ENCODE measurements around the gene NDUFB7. TPM values are rescaled to one million over a fixed set of nuclear protein-coding genes. Genes with fewer than 3 reads are reported as not detected.
"Not testable (repeated sequence)": the region's sequence is repeated elsewhere in the genome, so short reads cannot be mapped to it uniquely, and the experiment has no call there.

The NDUFB7 gene
- total and polyA plus RNA-seq, 3 donors from 2014 or later: 259 to 493 (median 389) TPM

- no peak for DNase-seq
- Histone ChIP-seq H3K27me3 (no peaks in the 10 kb centered on the region), H3K4me1 (no peaks in the 10 kb centered on the region), H3K9me3 (no peaks in the 10 kb centered on the region), H3K4me3 (no peak overlapping the region), H3K27ac (no peak overlapping the region), H3K36me3 (ENCODE audit: low read depth, missing control alignments) (no peaks in the 10 kb centered on the region)
- intact Hi-C loops (cut with DNase I; ENCODE audit: low total_unique reads): no loop called here
- TF ChIP-seq CTCF (IDR thresholded peaks at IDR 0.05): no peak
- no peak for TF ChIP-seq POLR2A (IDR thresholded peaks at IDR 0.05)
- 92 to 94% methylated on average over 2 of the region's 2 CpGs for WGBS, 2 donors
Measured at GRCh38 chr19:14603990-14604387, 32.1 kb upstream of the NDUFB7 start.

DNA sequence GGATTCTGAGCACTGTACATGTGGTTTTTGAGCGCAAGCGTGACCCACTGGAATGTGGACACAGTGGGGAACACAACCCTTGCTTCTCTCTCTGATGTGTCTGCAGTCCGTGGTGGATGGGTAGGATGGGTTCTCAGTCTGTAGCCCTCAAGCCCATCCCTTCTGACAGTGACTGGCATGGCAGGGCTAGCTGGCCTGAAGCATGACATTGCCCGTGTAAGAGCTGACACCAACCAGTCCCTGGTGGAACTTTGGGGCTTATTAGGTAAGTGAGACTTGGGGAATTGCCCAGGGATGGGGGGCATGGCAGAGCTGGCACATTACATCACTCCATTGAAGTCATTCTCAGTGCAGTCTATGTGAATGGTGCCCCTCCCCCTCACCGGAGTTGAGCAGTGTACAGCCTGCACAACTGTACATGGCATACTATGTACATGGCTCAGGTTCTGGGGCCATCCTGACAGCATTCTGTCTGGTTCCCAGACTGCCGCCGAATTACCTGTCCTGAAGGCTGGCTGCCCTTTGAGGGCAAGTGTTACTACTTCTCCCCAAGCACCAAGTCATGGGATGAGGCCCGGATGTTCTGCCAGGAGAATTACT is 27.8 kb upstream of the NDUFB7 start:
- intact Hi-C loops (cut with DNase I; ENCODE audit: low total_unique reads): no loop called here
- WGBS, 2 donors: 90 to 91% methylated on average over 4 to 8 of the region's 8 CpGs
- DNase-seq: no peak
- Histone ChIP-seq H3K9me3 (no peaks in the 10 kb centered on the region), H3K4me1 (no peaks in the 10 kb centered on the region), H3K4me3 (no peak overlapping the region), H3K36me3 (ENCODE audit: low read depth, missing control alignments) (no peaks in the 10 kb centered on the region), H3K27ac (no peak overlapping the region), H3K27me3 (no peaks in the 10 kb centered on the region)
- TF ChIP-seq POLR2A (IDR thresholded peaks at IDR 0.05) (no peak), CTCF (IDR thresholded peaks at IDR 0.05) (no peak)

DNA sequence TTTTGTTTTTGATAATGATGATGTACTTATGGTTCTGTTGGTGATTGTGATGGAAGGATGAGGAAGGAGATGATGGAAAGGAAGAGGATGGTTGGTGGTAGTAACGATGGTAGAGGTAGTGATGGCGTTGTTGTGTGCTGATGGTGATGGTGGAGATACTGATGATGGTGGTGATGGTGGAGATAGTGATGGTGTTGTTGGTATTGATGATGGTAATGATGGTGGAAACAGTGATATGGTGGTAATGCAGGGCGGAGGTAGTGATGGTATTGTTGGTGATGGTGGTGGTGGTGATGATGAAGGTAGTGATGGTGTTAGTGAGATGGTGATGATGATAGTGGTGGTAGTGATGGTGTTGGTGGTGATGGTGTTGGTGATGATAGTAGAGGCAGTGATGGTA is 23.7 kb upstream of the NDUFB7 start:
- Histone ChIP-seq H3K27me3 (no peaks in the 10 kb centered on the region), H3K9me3 (no peaks in the 10 kb centered on the region), H3K27ac (no peak overlapping the region), H3K36me3 (ENCODE audit: low read depth, missing control alignments) (no peaks in the 10 kb centered on the region), H3K4me3 (no peak overlapping the region), H3K4me1 (no peaks in the 10 kb centered on the region)
- TF ChIP-seq CTCF (IDR thresholded peaks at IDR 0.05) (no peak), POLR2A (IDR thresholded peaks at IDR 0.05) (no peak)
- WGBS, 2 donors: 90 to 93% methylated on average over 3 of the region's 3 CpGs
- no peak for DNase-seq
- intact Hi-C loops (cut with DNase I; ENCODE audit: low total_unique reads): no loop called here

GRCh38 chr19:14589433-14589832 is 17.6 kb upstream of the NDUFB7 start:
- DNase-seq; H3K4me1 ChIP-seq; H3K27me3 ChIP-seq; intact Hi-C loops (cut with DNase I; ENCODE audit: low total_unique reads); H3K27ac ChIP-seq; H3K36me3 ChIP-seq (ENCODE audit: low read depth, missing control alignments); H3K9me3 ChIP-seq; H3K4me3 ChIP-seq: not testable (repeated sequence)
- WGBS, 2 donors: 100% methylated on average over 1 of the region's 4 CpGs; no CpG with 5 or more reads in 1 of the 2 donors

- H3K9me3 ChIP-seq; H3K4me1 ChIP-seq; DNase-seq; H3K27me3 ChIP-seq; H3K36me3 ChIP-seq (ENCODE audit: low read depth, missing control alignments); H3K27ac ChIP-seq; intact Hi-C loops (cut with DNase I; ENCODE audit: low total_unique reads); H3K4me3 ChIP-seq: not testable (repeated sequence)
- WGBS, 2 donors: 43 to 78% methylated on average over 1 to 3 of the region's 3 CpGs
Measured at GRCh38 chr19:14585187-14585586, 13.3 kb upstream of the NDUFB7 start.

GRCh38 chr19:14584372-14584771 is 12.5 kb upstream of the NDUFB7 start:
- H3K36me3 ChIP-seq (ENCODE audit: low read depth, missing control alignments); DNase-seq; intact Hi-C loops (cut with DNase I; ENCODE audit: low total_unique reads); H3K9me3 ChIP-seq; H3K27ac ChIP-seq; H3K27me3 ChIP-seq; H3K4me3 ChIP-seq; H3K4me1 ChIP-seq: not testable (repeated sequence)
- 95 to 96% methylated on average over 3 to 4 of the region's 5 CpGs for WGBS, 2 donors

Data from testis (tissue), 3 donors.